ENCODE measurements around the gene PGBD5. TPM values are rescaled to one million over a fixed set of nuclear protein-coding genes. Genes with fewer than 3 reads are reported as not detected.

Gene PGBD5
- total RNA-seq, 1 donor from 2014 or later: 14.7 TPM

- Histone ChIP-seq H3K27me3 (ENCODE audit: insufficient read depth, low read length) (no peaks in the 10 kb centered on the region), H2AFZ (ENCODE audit: low read depth, low read length) (no peak overlapping the region), H3K27ac (ENCODE audit: low read depth, low read length) (no peak overlapping the region), H3K9me3 (ENCODE audit: insufficient read depth, low read depth, low read length) (no peaks in the 10 kb centered on the region), H3K4me3 (ENCODE audit: insufficient read depth, low read depth, low read length) (no peak overlapping the region), H4K20me1 (ENCODE audit: insufficient read depth, low read length) (no peaks in the 10 kb centered on the region), H3K4me1 (ENCODE audit: insufficient read depth, low read length) (peaks cover 5% of the 10 kb centered on the region), H3K4me2 (ENCODE audit: low read length) (no peak overlapping the region), H3K79me2 (ENCODE audit: insufficient read depth, low read length) (no peaks in the 10 kb centered on the region), H3K36me3 (ENCODE audit: insufficient read depth, low read length) (no peaks in the 10 kb centered on the region), H3K9ac (ENCODE audit: low read length) (no peak overlapping the region)
- Mint-ChIP-seq H3K27me3 (ENCODE audit: low read depth, unreplicated experiment) (peaks cover 2% of the 10 kb centered on the region), H3K4me3 (ENCODE audit: unreplicated experiment) (no peak overlapping the region), H3K4me1 (ENCODE audit: low read depth, unreplicated experiment) (peaks cover 15% of the 10 kb centered on the region), H3K9me3 (ENCODE audit: unreplicated experiment) (no peaks in the 10 kb centered on the region), H3K27ac (ENCODE audit: unreplicated experiment) (no peak overlapping the region), H3K36me3 (ENCODE audit: low read depth, unreplicated experiment) (peaks cover 46% of the 10 kb centered on the region)
- DNase-seq (ENCODE audit: low read depth): no peak
- TF ChIP-seq, protein P1, sequence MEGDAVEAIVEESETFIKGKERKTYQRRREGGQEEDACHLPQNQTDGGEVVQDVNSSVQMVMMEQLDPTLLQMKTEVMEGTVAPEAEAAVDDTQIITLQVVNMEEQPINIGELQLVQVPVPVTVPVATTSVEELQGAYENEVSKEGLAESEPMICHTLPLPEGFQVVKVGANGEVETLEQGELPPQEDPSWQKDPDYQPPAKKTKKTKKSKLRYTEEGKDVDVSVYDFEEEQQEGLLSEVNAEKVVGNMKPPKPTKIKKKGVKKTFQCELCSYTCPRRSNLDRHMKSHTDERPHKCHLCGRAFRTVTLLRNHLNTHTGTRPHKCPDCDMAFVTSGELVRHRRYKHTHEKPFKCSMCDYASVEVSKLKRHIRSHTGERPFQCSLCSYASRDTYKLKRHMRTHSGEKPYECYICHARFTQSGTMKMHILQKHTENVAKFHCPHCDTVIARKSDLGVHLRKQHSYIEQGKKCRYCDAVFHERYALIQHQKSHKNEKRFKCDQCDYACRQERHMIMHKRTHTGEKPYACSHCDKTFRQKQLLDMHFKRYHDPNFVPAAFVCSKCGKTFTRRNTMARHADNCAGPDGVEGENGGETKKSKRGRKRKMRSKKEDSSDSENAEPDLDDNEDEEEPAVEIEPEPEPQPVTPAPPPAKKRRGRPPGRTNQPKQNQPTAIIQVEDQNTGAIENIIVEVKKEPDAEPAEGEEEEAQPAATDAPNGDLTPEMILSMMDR (IDR thresholded peaks at IDR 0.05; ENCODE audit: insufficient read depth, low read depth, low read length): no peak
- no peak for TF ChIP-seq EZH2 (IDR thresholded peaks at IDR 0.05; ENCODE audit: insufficient read depth, low read length)
- no peak for FAIRE-seq
These were observed 103.1 kb downstream of the PGBD5 start for GRCh38 chr1:230322967-230323547.

DNA sequence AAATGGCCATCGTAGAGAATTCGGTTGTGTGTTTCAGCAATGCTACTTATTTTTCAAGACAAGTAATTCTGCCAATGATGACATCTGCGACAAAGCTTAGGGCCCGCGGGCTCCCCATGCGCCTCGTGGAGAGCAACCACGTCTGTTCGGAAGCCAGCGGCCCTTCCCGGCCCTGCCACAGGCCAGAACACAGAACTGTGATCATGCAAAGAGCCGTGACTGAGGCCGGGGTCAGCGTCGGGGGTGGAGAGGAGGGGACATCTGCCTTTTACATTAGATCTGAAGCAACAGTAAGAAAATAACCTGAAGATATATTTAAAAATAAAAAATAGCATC is 103.7 kb downstream of the PGBD5 start:
- Histone ChIP-seq H3K27me3 (ENCODE audit: insufficient read depth, low read length) (no peaks in the 10 kb centered on the region), H3K4me3 (ENCODE audit: insufficient read depth, low read depth, low read length) (no peak overlapping the region), H3K36me3 (ENCODE audit: insufficient read depth, low read length) (no peaks in the 10 kb centered on the region), H2AFZ (ENCODE audit: low read depth, low read length) (no peak overlapping the region), H3K4me1 (ENCODE audit: insufficient read depth, low read length) (no peaks in the 10 kb centered on the region), H3K4me2 (ENCODE audit: low read length) (no peak overlapping the region), H3K9me3 (ENCODE audit: insufficient read depth, low read depth, low read length) (no peaks in the 10 kb centered on the region), H3K9ac (ENCODE audit: low read length) (no peak overlapping the region), H3K79me2 (ENCODE audit: insufficient read depth, low read length) (no peaks in the 10 kb centered on the region), H4K20me1 (ENCODE audit: insufficient read depth, low read length) (no peaks in the 10 kb centered on the region), H3K27ac (ENCODE audit: low read depth, low read length) (no peak overlapping the region)
- TF ChIP-seq, protein P1 (IDR thresholded peaks at IDR 0.05; ENCODE audit: insufficient read depth, low read depth, low read length): no peak
- TF ChIP-seq EZH2 (IDR thresholded peaks at IDR 0.05; ENCODE audit: insufficient read depth, low read length): no peak
- Mint-ChIP-seq H3K4me3 (ENCODE audit: unreplicated experiment) (no peak overlapping the region), H3K27ac (ENCODE audit: unreplicated experiment) (no peak overlapping the region), H3K4me1 (ENCODE audit: low read depth, unreplicated experiment) (peaks cover 12% of the 10 kb centered on the region), H3K9me3 (ENCODE audit: unreplicated experiment) (no peaks in the 10 kb centered on the region), H3K36me3 (ENCODE audit: low read depth, unreplicated experiment) (peaks cover 44% of the 10 kb centered on the region), H3K27me3 (ENCODE audit: low read depth, unreplicated experiment) (peaks cover 4% of the 10 kb centered on the region)
- FAIRE-seq (no peak), DNase-seq (ENCODE audit: low read depth) (no peak)

DNA sequence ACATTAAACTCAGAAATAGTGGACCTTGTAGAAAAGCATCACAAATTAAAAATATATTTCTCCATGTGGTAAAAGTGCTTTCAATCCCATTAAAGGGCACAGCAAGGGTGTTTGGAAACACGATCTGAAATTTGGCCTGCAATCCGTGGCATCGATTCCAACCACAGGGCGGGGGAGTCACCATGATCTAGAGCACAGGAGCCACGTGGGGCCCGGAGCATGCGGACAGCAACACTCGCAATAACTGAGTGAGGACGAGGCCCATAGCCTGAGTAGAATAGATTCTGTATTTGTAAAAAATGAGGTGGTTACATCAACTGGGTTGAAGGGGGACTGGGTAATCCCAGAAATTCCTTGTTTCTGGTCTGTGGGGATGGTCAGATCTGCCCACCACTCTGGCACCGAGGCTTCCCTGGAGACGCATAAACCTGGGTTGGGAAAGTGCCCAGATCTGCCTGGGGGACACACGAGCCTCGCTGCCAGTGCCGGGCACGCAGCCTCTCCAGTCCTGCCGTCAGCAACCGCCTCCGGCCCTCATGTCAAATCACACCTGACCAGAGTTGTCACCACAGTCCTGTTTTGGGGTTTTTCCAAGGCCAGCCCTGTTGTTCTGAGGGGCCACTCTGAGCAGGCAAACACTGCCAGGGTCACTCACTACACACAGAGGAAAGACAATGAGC is 104.3 kb downstream of the PGBD5 start:
- no peak overlapping the region for H3K27ac ChIP-seq (ENCODE audit: low read depth, low read length)
- peaks cover 41% of the 10 kb centered on the region for H3K36me3 Mint-ChIP-seq (ENCODE audit: low read depth, unreplicated experiment)
- no peak overlapping the region for H3K4me2 ChIP-seq (ENCODE audit: low read length)
- H3K4me1 ChIP-seq (ENCODE audit: insufficient read depth, low read length): no peaks in the 10 kb centered on the region
- H3K27ac Mint-ChIP-seq (ENCODE audit: unreplicated experiment): peak overlapping the region; percentile 27
- H3K9ac ChIP-seq (ENCODE audit: low read length): no peak overlapping the region
- H3K9me3 Mint-ChIP-seq (ENCODE audit: unreplicated experiment): no peaks in the 10 kb centered on the region
- H3K36me3 ChIP-seq (ENCODE audit: insufficient read depth, low read length): no peaks in the 10 kb centered on the region
- peaks cover 2% of the 10 kb centered on the region for H3K27me3 ChIP-seq (ENCODE audit: insufficient read depth, low read length)
- no peak overlapping the region for H3K4me3 ChIP-seq (ENCODE audit: insufficient read depth, low read depth, low read length)
- no peaks in the 10 kb centered on the region for H3K79me2 ChIP-seq (ENCODE audit: insufficient read depth, low read length)
- peaks cover 12% of the 10 kb centered on the region for H3K4me1 Mint-ChIP-seq (ENCODE audit: low read depth, unreplicated experiment)
- TF ChIP-seq EZH2 (IDR thresholded peaks at IDR 0.05; ENCODE audit: insufficient read depth, low read length): no peak
- TF ChIP-seq, protein P1 (IDR thresholded peaks at IDR 0.05; ENCODE audit: insufficient read depth, low read depth, low read length): no peak
- no peaks in the 10 kb centered on the region for H4K20me1 ChIP-seq (ENCODE audit: insufficient read depth, low read length)
- H2AFZ ChIP-seq (ENCODE audit: low read depth, low read length): no peak overlapping the region
- peaks cover 4% of the 10 kb centered on the region for H3K27me3 Mint-ChIP-seq (ENCODE audit: low read depth, unreplicated experiment)
- H3K9me3 ChIP-seq (ENCODE audit: insufficient read depth, low read depth, low read length): no peaks in the 10 kb centered on the region
- H3K4me3 Mint-ChIP-seq (ENCODE audit: unreplicated experiment): no peak overlapping the region
- no peak for DNase-seq (ENCODE audit: low read depth)
- FAIRE-seq: no peak

All from astrocyte (in vitro differentiated cells and primary cell).